ENCODE results near the gene CDC42BPA. TPM values are rescaled to one million over a fixed set of nuclear protein-coding genes. Genes with fewer than 3 reads are reported as not detected.

CDC42BPA gene
- total RNA-seq, 2 donors from 2014 or later: 2.7 to 2.9 TPM

GRCh38 chr1:227272428-227272827 lies 45.9 kb downstream of the CDC42BPA start:
- Mint-ChIP-seq H3K27ac (no peak overlapping the region), H3K27me3 (peaks cover 13% of the 10 kb centered on the region), H3K9me3 (no peaks in the 10 kb centered on the region), H3K4me3 (no peak overlapping the region), H3K36me3 (ENCODE audit: low read depth) (no peaks in the 10 kb centered on the region), H3K4me1 (no peaks in the 10 kb centered on the region)
- no peak for ATAC-seq (replicated peaks)

GRCh38 chr1:227270554-227270953 lies 47.7 kb downstream of the CDC42BPA start:
- H3K9me3 Mint-ChIP-seq: no peaks in the 10 kb centered on the region
- no peaks in the 10 kb centered on the region for H3K36me3 Mint-ChIP-seq (ENCODE audit: low read depth)
- no peak for ATAC-seq (replicated peaks)
- peaks cover 24% of the 10 kb centered on the region for H3K27me3 Mint-ChIP-seq
- H3K4me3 Mint-ChIP-seq: no peak overlapping the region
- H3K27ac Mint-ChIP-seq: no peak overlapping the region
- H3K4me1 Mint-ChIP-seq: no peaks in the 10 kb centered on the region

- no peaks in the 10 kb centered on the region for H3K36me3 Mint-ChIP-seq (ENCODE audit: low read depth)
- H3K9me3 Mint-ChIP-seq: no peaks in the 10 kb centered on the region
- H3K4me3 Mint-ChIP-seq: no peak overlapping the region
- no peak for ATAC-seq (replicated peaks)
- H3K4me1 Mint-ChIP-seq: no peaks in the 10 kb centered on the region
- no peak overlapping the region for H3K27ac Mint-ChIP-seq
- peaks cover 24% of the 10 kb centered on the region for H3K27me3 Mint-ChIP-seq
These were observed 49.3 kb downstream of the CDC42BPA start for GRCh38 chr1:227268943-227269342.

GRCh38 chr1:227265891-227266290 lies 52.4 kb downstream of the CDC42BPA start:
- no peak for ATAC-seq (replicated peaks)
- H3K4me1 Mint-ChIP-seq: no peaks in the 10 kb centered on the region
- peaks cover 24% of the 10 kb centered on the region for H3K27me3 Mint-ChIP-seq
- no peaks in the 10 kb centered on the region for H3K9me3 Mint-ChIP-seq
- no peak overlapping the region for H3K4me3 Mint-ChIP-seq
- H3K27ac Mint-ChIP-seq: no peak overlapping the region
- H3K36me3 Mint-ChIP-seq (ENCODE audit: low read depth): no peaks in the 10 kb centered on the region

- no peak overlapping the region for H3K27ac Mint-ChIP-seq
- ATAC-seq (replicated peaks): no peak
- H3K4me1 Mint-ChIP-seq: no peaks in the 10 kb centered on the region
- peaks cover 13% of the 10 kb centered on the region for H3K27me3 Mint-ChIP-seq
- no peak overlapping the region for H3K4me3 Mint-ChIP-seq
- no peaks in the 10 kb centered on the region for H3K36me3 Mint-ChIP-seq (ENCODE audit: low read depth)
- H3K9me3 Mint-ChIP-seq: no peaks in the 10 kb centered on the region
These were observed 54.4 kb downstream of the CDC42BPA start for GRCh38 chr1:227263869-227264268.

GRCh38 chr1:227261501-227261900 lies 56.8 kb downstream of the CDC42BPA start:
- H3K9me3 Mint-ChIP-seq: no peaks in the 10 kb centered on the region
- H3K27ac Mint-ChIP-seq: no peak overlapping the region
- peaks cover 5% of the 10 kb centered on the region for H3K27me3 Mint-ChIP-seq
- no peaks in the 10 kb centered on the region for H3K4me1 Mint-ChIP-seq
- no peak for ATAC-seq (replicated peaks)
- H3K36me3 Mint-ChIP-seq (ENCODE audit: low read depth): no peaks in the 10 kb centered on the region
- H3K4me3 Mint-ChIP-seq: no peak overlapping the region

- Mint-ChIP-seq H3K9me3 (no peaks in the 10 kb centered on the region), H3K27ac (no peak overlapping the region), H3K36me3 (ENCODE audit: low read depth) (no peaks in the 10 kb centered on the region), H3K4me1 (no peaks in the 10 kb centered on the region), H3K4me3 (no peak overlapping the region), H3K27me3 (no peaks in the 10 kb centered on the region)
- no peak for ATAC-seq (replicated peaks)
These were observed 57.9 kb downstream of the CDC42BPA start for GRCh38 chr1:227260433-227260832.

- no peak overlapping the region for H3K4me3 Mint-ChIP-seq
- H3K4me1 Mint-ChIP-seq: no peaks in the 10 kb centered on the region
- no peaks in the 10 kb centered on the region for H3K36me3 Mint-ChIP-seq (ENCODE audit: low read depth)
- no peaks in the 10 kb centered on the region for H3K27me3 Mint-ChIP-seq
- no peak overlapping the region for H3K27ac Mint-ChIP-seq
- H3K9me3 Mint-ChIP-seq: no peaks in the 10 kb centered on the region
- ATAC-seq (replicated peaks): no peak
These were observed 60.3 kb downstream of the CDC42BPA start for GRCh38 chr1:227257964-227258363.

GRCh38 chr1:227255086-227255732 lies 63.1 kb downstream of the CDC42BPA start:
- Mint-ChIP-seq H3K4me3 (no peak overlapping the region), H3K36me3 (ENCODE audit: low read depth) (no peaks in the 10 kb centered on the region), H3K27me3 (no peaks in the 10 kb centered on the region), H3K27ac (no peak overlapping the region), H3K9me3 (no peaks in the 10 kb centered on the region), H3K4me1 (no peaks in the 10 kb centered on the region)
- ATAC-seq (replicated peaks): no peak

GRCh38 chr1:227253065-227253464 lies 65.2 kb downstream of the CDC42BPA start:
- ATAC-seq (replicated peaks): no peak
- H3K36me3 Mint-ChIP-seq (ENCODE audit: low read depth): no peaks in the 10 kb centered on the region
- peaks cover under 1% of the 10 kb centered on the region for H3K9me3 Mint-ChIP-seq
- H3K4me3 Mint-ChIP-seq: no peak overlapping the region
- H3K27ac Mint-ChIP-seq: no peak overlapping the region
- no peaks in the 10 kb centered on the region for H3K4me1 Mint-ChIP-seq
- peaks cover 12% of the 10 kb centered on the region for H3K27me3 Mint-ChIP-seq

- H3K27me3 Mint-ChIP-seq: peaks cover 20% of the 10 kb centered on the region
- H3K4me3 Mint-ChIP-seq: no peak overlapping the region
- peaks cover 3% of the 10 kb centered on the region for H3K9me3 Mint-ChIP-seq
- H3K27ac Mint-ChIP-seq: no peak overlapping the region
- no peaks in the 10 kb centered on the region for H3K36me3 Mint-ChIP-seq (ENCODE audit: low read depth)
- no peaks in the 10 kb centered on the region for H3K4me1 Mint-ChIP-seq
- ATAC-seq (replicated peaks): no peak
These were observed 72.5 kb downstream of the CDC42BPA start for GRCh38 chr1:227245613-227246320.

GRCh38 chr1:227244339-227245118 lies 73.8 kb downstream of the CDC42BPA start:
- Mint-ChIP-seq H3K4me3 (no peak overlapping the region), H3K9me3 (peaks cover 3% of the 10 kb centered on the region), H3K27ac (no peak overlapping the region), H3K4me1 (no peaks in the 10 kb centered on the region), H3K36me3 (ENCODE audit: low read depth) (no peaks in the 10 kb centered on the region), H3K27me3 (peaks cover 25% of the 10 kb centered on the region)
- ATAC-seq (replicated peaks): no peak

- no peak overlapping the region for H3K4me3 Mint-ChIP-seq
- no peaks in the 10 kb centered on the region for H3K4me1 Mint-ChIP-seq
- H3K27me3 Mint-ChIP-seq: peaks cover 23% of the 10 kb centered on the region
- no peaks in the 10 kb centered on the region for H3K36me3 Mint-ChIP-seq (ENCODE audit: low read depth)
- H3K9me3 Mint-ChIP-seq: peaks cover 3% of the 10 kb centered on the region
- H3K27ac Mint-ChIP-seq: no peak overlapping the region
- ATAC-seq (replicated peaks): no peak
These were observed 75.2 kb downstream of the CDC42BPA start for GRCh38 chr1:227242811-227243682.

GRCh38 chr1:227240983-227241382 lies 77.3 kb downstream of the CDC42BPA start:
- H3K27me3 Mint-ChIP-seq: peaks cover 24% of the 10 kb centered on the region
- H3K27ac Mint-ChIP-seq: no peak overlapping the region
- H3K36me3 Mint-ChIP-seq (ENCODE audit: low read depth): no peaks in the 10 kb centered on the region
- ATAC-seq (replicated peaks): no peak
- H3K4me3 Mint-ChIP-seq: no peak overlapping the region
- no peaks in the 10 kb centered on the region for H3K9me3 Mint-ChIP-seq
- no peaks in the 10 kb centered on the region for H3K4me1 Mint-ChIP-seq

Measured in activated T-helper 17 cell treated with anti-CD3 and anti-CD28 coated beads, Interleukin-2, amount 50 U/mL, for 72 hours (primary cell).